Measurements from ENCODE around the gene HORMAD2. TPM values are rescaled to one million over a fixed set of nuclear protein-coding genes. Genes with fewer than 3 reads are reported as not detected.

The HORMAD2 gene
- total RNA-seq, 1 donor from 2014 or later, result not detected

- intact Hi-C loops (cut with DNase I), result no loop called here
- Histone ChIP-seq H3K4me1 (peaks cover 6% of the 10 kb centered on the region), H3K4me3 (no peak overlapping the region), H3K27ac (no peak overlapping the region), H3K27me3 (no peaks in the 10 kb centered on the region), H3K36me3 (no peaks in the 10 kb centered on the region), H3K9me3 (no peaks in the 10 kb centered on the region)
- ATAC-seq (no peak), DNase-seq (no peak)
- no peak for TF ChIP-seq CTCF (IDR thresholded peaks at IDR 0.05)
These were observed 105.8 kb downstream of the HORMAD2 start for GRCh38 chr22:30186041-30186440.

GRCh38 chr22:30186510-30186909 is 106.2 kb downstream of the HORMAD2 start:
- TF ChIP-seq CTCF (IDR thresholded peaks at IDR 0.05), result no peak
- no peak overlapping the region for H3K4me3 ChIP-seq
- no peaks in the 10 kb centered on the region for H3K27me3 ChIP-seq
- ATAC-seq (no peak), DNase-seq (no peak)
- H3K27ac ChIP-seq, result no peak overlapping the region
- intact Hi-C loops (cut with DNase I), result no loop called here
- H3K4me1 ChIP-seq, result peaks cover 6% of the 10 kb centered on the region
- no peaks in the 10 kb centered on the region for H3K9me3 ChIP-seq
- H3K36me3 ChIP-seq, result no peaks in the 10 kb centered on the region

- TF ChIP-seq CTCF (IDR thresholded peaks at IDR 0.05), result no peak
- Histone ChIP-seq H3K27me3 (no peaks in the 10 kb centered on the region), H3K4me3 (no peak overlapping the region), H3K36me3 (no peaks in the 10 kb centered on the region), H3K9me3 (no peaks in the 10 kb centered on the region), H3K4me1 (peaks cover 6% of the 10 kb centered on the region), H3K27ac (no peak overlapping the region)
- intact Hi-C loops (cut with DNase I), result no loop called here
- ATAC-seq (no peak), DNase-seq (no peak)
These were observed 106.8 kb downstream of the HORMAD2 start for GRCh38 chr22:30187094-30187493.

GRCh38 chr22:30187529-30188407 is 107.5 kb downstream of the HORMAD2 start:
- DNase-seq (no peak), ATAC-seq (no peak)
- no peak for TF ChIP-seq CTCF (IDR thresholded peaks at IDR 0.05)
- no peaks in the 10 kb centered on the region for H3K36me3 ChIP-seq
- H3K9me3 ChIP-seq, result no peaks in the 10 kb centered on the region
- intact Hi-C loops (cut with DNase I), result no loop called here
- no peaks in the 10 kb centered on the region for H3K27me3 ChIP-seq
- peaks cover 10% of the 10 kb centered on the region for H3K4me1 ChIP-seq
- H3K27ac ChIP-seq, result no peak overlapping the region
- no peak overlapping the region for H3K4me3 ChIP-seq

- intact Hi-C loops (cut with DNase I), result no loop called here
- DNase-seq, result no peak
These were observed 108.6 kb downstream of the HORMAD2 start for GRCh38 chr22:30188911-30189310.

More at GRCh38 chr22:30188911-30189310, 108.6 kb downstream of the HORMAD2 start:
- no peaks in the 10 kb centered on the region for H3K9me3 ChIP-seq
- no peaks in the 10 kb centered on the region for H3K36me3 ChIP-seq
- no peak overlapping the region for H3K27ac ChIP-seq
- no peak for TF ChIP-seq CTCF (IDR thresholded peaks at IDR 0.05)
- peaks cover 13% of the 10 kb centered on the region for H3K4me1 ChIP-seq
- no peaks in the 10 kb centered on the region for H3K27me3 ChIP-seq
- no peak for ATAC-seq
- H3K4me3 ChIP-seq, result no peak overlapping the region

Data from upper lobe of right lung (tissue), 1 donor.